Effector memory CD8-positive, alpha-beta T cell (primary cell): ENCODE measurements around the gene GMPPA.

Source experiments
- ATAC-seq: fragments of 150-1000 bp; cut with Tn5 transposase; replicated peaks from 2 replicates; pipeline ENCODE4 v1.10.0; 2021; ENCODE audit warnings: mild to moderate bottlenecking, moderate library complexity
- DNase-seq, 3 experiments: peaks; one replicate each; pipeline ENCODE4 v3.0.0; 2021
- H3K27ac Mint-ChIP-seq, 2 donors: one replicate each; pipeline ENCODE4 v1.8.0; 2022; ENCODE audit warnings: mild to moderate bottlenecking in 2 of 2, mixed read lengths in 2 of 2, moderate library complexity in 2 of 2
- H3K27me3 Mint-ChIP-seq, 2 donors: one replicate each; pipeline ENCODE4 v1.8.0; 2022; ENCODE audit warnings: mixed read lengths in 2 of 2
- H3K36me3 Mint-ChIP-seq: one replicate; pipeline ENCODE4 v1.8.0; 2022; ENCODE audit warnings: mild to moderate bottlenecking, moderate library complexity, mixed read lengths; ENCODE audit not compliant: insufficient read depth
- H3K4me1 Mint-ChIP-seq, 2 donors: one replicate each; pipeline ENCODE4 v1.8.0; 2022; ENCODE audit warnings: low read depth in 2 of 2, mixed read lengths in 2 of 2
- H3K4me3 Mint-ChIP-seq, 2 donors: one replicate each; pipeline ENCODE4 v1.8.0; 2022; ENCODE audit warnings: mild to moderate bottlenecking in 2 of 2, mixed read lengths in 2 of 2, moderate library complexity in 2 of 2
- H3K9me3 Mint-ChIP-seq, 2 donors: one replicate each; pipeline ENCODE4 v1.8.0; 2022; ENCODE audit warnings: mixed read lengths in 2 of 2

GMPPA gene

DNA sequence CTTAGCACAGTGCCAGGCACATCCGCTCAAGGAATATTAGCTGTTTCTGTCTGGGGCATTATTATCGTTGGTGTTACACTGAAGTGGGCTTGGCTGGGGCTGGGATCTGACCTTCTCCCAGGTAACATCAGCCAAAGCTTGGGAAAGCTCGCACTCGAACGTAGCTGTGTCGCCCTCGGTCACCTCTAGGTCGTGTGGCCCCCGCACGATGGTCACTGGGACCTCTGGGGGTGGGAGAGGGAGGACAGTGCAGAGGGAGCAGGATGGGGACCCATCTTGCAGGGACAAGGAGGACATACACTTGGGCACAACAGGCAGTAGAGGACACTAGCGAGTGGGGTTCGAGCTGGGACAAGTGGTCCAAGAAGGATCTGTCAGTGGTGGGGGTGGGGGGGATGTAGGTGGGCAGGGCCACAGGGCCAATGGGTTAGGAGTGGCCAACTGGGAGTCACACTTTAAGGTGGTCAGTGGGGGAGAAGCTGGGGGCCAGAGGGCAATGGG is 54.8 kb downstream of the GMPPA start:
- Mint-ChIP-seq H3K27me3 (peaks cover 53 to 87% of the 10 kb centered on the region in 2 donors), H3K36me3 (peaks cover 4% of the 10 kb centered on the region), H3K4me1 (peaks cover 8% of the 10 kb centered on the region in 2 donors), H3K27ac (no peak overlapping the region), H3K9me3 (no peaks in the 10 kb centered on the region), H3K4me3 (peak overlapping the region; percentile 29 to 33)
- ATAC-seq (no peak), DNase-seq (no peak)

DNA sequence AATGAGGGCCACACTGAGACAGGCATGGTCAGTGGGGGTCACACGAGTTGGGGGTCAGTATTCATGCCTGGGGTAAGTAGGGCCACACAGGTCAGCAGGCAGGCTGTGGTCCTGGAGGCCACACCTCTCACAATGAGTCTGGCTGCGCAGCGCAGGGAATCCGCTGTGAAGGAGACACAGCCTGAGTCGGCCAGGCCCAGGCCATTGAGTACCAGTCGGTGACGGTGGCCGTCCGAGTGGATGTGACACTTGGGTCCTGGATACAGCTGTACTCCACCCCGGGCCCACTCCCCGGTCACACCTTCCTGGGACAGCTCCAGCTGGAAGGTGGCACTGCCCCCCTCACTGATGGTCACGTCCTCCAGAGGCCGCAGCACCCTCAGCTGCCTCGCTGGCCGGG is 55.7 kb downstream of the GMPPA start:
- peaks cover 8% of the 10 kb centered on the region in 2 donors for H3K4me1 Mint-ChIP-seq
- H3K4me3 Mint-ChIP-seq = no peak overlapping the region
- H3K9me3 Mint-ChIP-seq = no peaks in the 10 kb centered on the region
- ATAC-seq = no peak
- H3K27me3 Mint-ChIP-seq = peaks cover 57 to 87% of the 10 kb centered on the region in 2 donors
- H3K27ac Mint-ChIP-seq = no peak overlapping the region
- DNase-seq = no peak
- H3K36me3 Mint-ChIP-seq = peaks cover 4% of the 10 kb centered on the region

DNA sequence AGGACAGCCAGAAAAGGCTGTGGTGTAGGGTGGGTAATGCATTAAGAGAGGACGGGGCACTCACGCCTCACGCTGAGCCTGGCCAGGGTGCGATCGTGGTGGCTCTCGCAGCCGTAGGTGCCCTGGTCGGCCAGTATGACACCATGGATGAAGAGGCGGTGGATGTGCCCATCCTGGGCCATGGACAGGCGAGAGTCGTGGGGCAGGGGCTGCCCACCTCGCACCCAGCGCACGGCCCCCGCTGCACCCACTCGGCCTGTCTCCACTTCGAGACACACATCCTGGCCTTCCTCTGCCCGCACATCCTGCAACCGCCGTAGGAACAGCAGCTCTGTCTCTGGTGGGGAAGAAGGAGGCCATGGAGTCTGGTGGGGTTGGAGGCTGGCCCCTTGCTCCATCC is 57.3 kb downstream of the GMPPA start:
- Mint-ChIP-seq H3K9me3 (no peaks in the 10 kb centered on the region), H3K4me3 (no peak overlapping the region), H3K4me1 (peaks cover 6 to 8% of the 10 kb centered on the region in 2 donors), H3K27me3 (peaks cover 57 to 88% of the 10 kb centered on the region in 2 donors), H3K27ac (no peak overlapping the region), H3K36me3 (peaks cover 4% of the 10 kb centered on the region)
- ATAC-seq (no peak), DNase-seq (no peak)

DNA sequence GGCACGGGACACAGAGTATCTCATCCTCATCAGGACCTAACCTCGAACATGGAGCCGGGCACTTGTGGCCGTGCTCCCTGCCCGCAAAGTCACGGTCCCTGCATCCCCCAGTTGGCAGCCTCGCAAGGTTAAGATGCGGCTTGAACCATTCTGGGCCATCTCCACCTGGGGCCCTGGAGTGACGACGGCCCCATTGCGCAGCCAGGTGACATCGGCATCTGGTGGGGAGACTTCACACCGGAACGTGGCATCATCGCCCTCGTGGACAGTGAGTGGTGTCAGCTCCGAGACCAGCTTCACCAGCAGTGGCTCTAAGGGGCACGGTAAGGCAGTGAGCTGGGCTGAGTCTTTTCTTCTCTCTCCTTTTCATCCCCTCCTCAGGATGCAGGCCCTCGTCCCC is 57.7 kb downstream of the GMPPA start:
- ATAC-seq (no peak), DNase-seq (no peak)
- Mint-ChIP-seq H3K27me3 (peaks cover 55 to 88% of the 10 kb centered on the region in 2 donors), H3K27ac (no peak overlapping the region), H3K36me3 (peaks cover 4% of the 10 kb centered on the region), H3K4me3 (no peak overlapping the region), H3K4me1 (peaks cover 5 to 8% of the 10 kb centered on the region in 2 donors), H3K9me3 (no peaks in the 10 kb centered on the region)
